Neural cell (in vitro differentiated cells): Measurements from ENCODE around the gene CTDSPL. TPM values are rescaled to one million over a fixed set of nuclear protein-coding genes. Genes with fewer than 3 reads are reported as not detected.

Source experiments
- H2AFZ ChIP-seq: fragments of 200-600, 300-800 bp; sonication (generic), shearing (Covaris generic); 2 replicates; pipeline ENCODE4 v1.6.0; 2014; ENCODE audit warnings: low read depth, mild to moderate bottlenecking, antibody characterized with exemption, low read length, moderate library complexity
- H3F3A ChIP-seq: fragments of 200-600 bp; shearing (Covaris generic); 2 replicates; pipeline ENCODE4 v1.6.1; 2016; ENCODE audit warnings: mild to moderate bottlenecking, moderate library complexity, mixed read lengths, antibody characterized with exemption, low read length; ENCODE audit not compliant: insufficient read depth, poor library complexity, severe bottlenecking
- H3K27ac ChIP-seq: fragments of 200-600, 300-800 bp; sonication (generic), shearing (Covaris generic); 2 replicates; pipeline ENCODE4 v1.5.1; 2014; ENCODE audit warnings: mild to moderate bottlenecking, low read length, moderate library complexity
- H3K27me3 ChIP-seq: fragments of 300-800, 200-600 bp; sonication (generic), shearing (Covaris generic); 2 replicates; pipeline ENCODE4 v1.6.0; 2014; ENCODE audit warnings: mild to moderate bottlenecking, low read depth, low read length, moderate library complexity; ENCODE audit not compliant: insufficient read depth
- H3K36me3 ChIP-seq: fragments of 300-800, 200-600 bp; sonication (generic), shearing (Covaris generic); 2 replicates; pipeline ENCODE4 v1.5.1; 2014; ENCODE audit warnings: mild to moderate bottlenecking, antibody characterized with exemption, low read length, moderate library complexity; ENCODE audit not compliant: insufficient read depth
- H3K4me2 ChIP-seq: fragments of 300-800, 200-600 bp; sonication (generic), shearing (Covaris generic); 2 replicates; pipeline ENCODE4 v1.6.0; 2014; ENCODE audit warnings: mild to moderate bottlenecking, low read length
- H3K4me3 ChIP-seq: fragments of 300-800, 200-600 bp; sonication (generic), shearing (Covaris generic); 2 replicates; pipeline ENCODE4 v1.5.1; 2014; ENCODE audit warnings: mild to moderate bottlenecking, low read length, moderate library complexity
- H3K79me2 ChIP-seq: fragments of 200-600 bp; shearing (Covaris generic); replicated peaks from 2 replicates; pipeline ENCODE4 v1.6.0; 2014; ENCODE audit warnings: mild to moderate bottlenecking, low read length, moderate library complexity; ENCODE audit not compliant: insufficient read depth
- H3K9ac ChIP-seq: fragments of 300-800, 200-600 bp; sonication (generic), shearing (Covaris generic); 2 replicates; pipeline ENCODE4 v1.6.1; 2016; ENCODE audit warnings: mild to moderate bottlenecking, low read length, mixed read lengths
- H3K9me2 ChIP-seq: fragments of 200-600 bp; shearing (Covaris generic); 2 replicates; pipeline ENCODE4 v1.6.1; 2016; ENCODE audit warnings: mild to moderate bottlenecking, low read length, mixed read lengths; ENCODE audit not compliant: insufficient read depth
- H3K9me3 ChIP-seq: fragments of 200-600, 300-800 bp; sonication (generic), shearing (Covaris generic); 2 replicates; pipeline ENCODE4 v1.6.1; 2016; ENCODE audit warnings: mild to moderate bottlenecking, mixed run types, low read length, moderate library complexity, mixed read lengths
- H4K20me1 ChIP-seq: fragments of 200-600 bp; shearing (Covaris generic); 2 replicates; pipeline ENCODE4 v1.6.1; 2016; ENCODE audit warnings: mild to moderate bottlenecking, mixed run types; ENCODE audit not compliant: insufficient read depth
- EP300 ChIP-seq: fragments of 450-650 bp; conservative IDR thresholded peaks from 2 replicates; pipeline ENCODE4 v1.6.1; 2014; ENCODE audit warnings: antibody characterized with exemption, mild to moderate bottlenecking, moderate library complexity; ENCODE audit not compliant: poor library complexity, severe bottlenecking
- EZH2 ChIP-seq: fragments of 200-600, 300-800 bp; shearing (Covaris generic), sonication (generic); IDR thresholded peaks from 2 replicates; pipeline ENCODE4 v1.6.1; 2014; ENCODE audit warnings: antibody characterized with exemption, low read length, borderline replicate concordance, mild to moderate bottlenecking; ENCODE audit not compliant: insufficient read depth, poor library complexity, severe bottlenecking
- MXI1 ChIP-seq: fragments of 450-650 bp; conservative IDR thresholded peaks from 2 replicates; pipeline ENCODE4 v1.6.1; 2014; ENCODE audit warnings: antibody characterized with exemption, mild to moderate bottlenecking; ENCODE audit not compliant: poor library complexity, severe bottlenecking
- POLR2AphosphoS5 ChIP-seq: IDR thresholded peaks from 2 replicates; pipeline ENCODE4 v1.6.1; 2012
- RAD21 ChIP-seq: fragments of 450-650 bp; conservative IDR thresholded peaks from 2 replicates; pipeline ENCODE4 v1.6.1; 2014; ENCODE audit warnings: antibody characterized with exemption, mild to moderate bottlenecking, moderate library complexity
- REST ChIP-seq: IDR thresholded peaks from 2 replicates; pipeline ENCODE4 v1.6.1; 2012; ENCODE audit warnings: borderline replicate concordance
- SMC3 ChIP-seq: fragments of 450-650 bp; conservative IDR thresholded peaks from 2 replicates; pipeline ENCODE4 v1.6.1; 2014; ENCODE audit warnings: antibody characterized with exemption, mild to moderate bottlenecking, moderate library complexity; ENCODE audit not compliant: poor library complexity
- TAF1 ChIP-seq: IDR thresholded peaks from 2 replicates; pipeline ENCODE4 v1.6.1; 2012; ENCODE audit warnings: low read depth
- polyA plus RNA-seq: library from polyadenylated mRNA; depleted of rRNA; stranded (reverse); fragments of >200 nt; gene quantifications from 2 replicates; pipeline ENCODE4 v1.2.3, GENCODE V29; 2014
- TF ChIP-seq, protein P1 (sequence below): fragments of 450-650 bp; IDR thresholded peaks from 2 replicates; pipeline ENCODE4 v1.5.1; 2014; ENCODE audit warnings: antibody characterized with exemption, mild to moderate bottlenecking, moderate library complexity; ENCODE audit not compliant: poor library complexity, severe bottlenecking

CTDSPL gene
- polyA plus RNA-seq, 1 donor from 2014 or later: 17.0 TPM

DNA sequence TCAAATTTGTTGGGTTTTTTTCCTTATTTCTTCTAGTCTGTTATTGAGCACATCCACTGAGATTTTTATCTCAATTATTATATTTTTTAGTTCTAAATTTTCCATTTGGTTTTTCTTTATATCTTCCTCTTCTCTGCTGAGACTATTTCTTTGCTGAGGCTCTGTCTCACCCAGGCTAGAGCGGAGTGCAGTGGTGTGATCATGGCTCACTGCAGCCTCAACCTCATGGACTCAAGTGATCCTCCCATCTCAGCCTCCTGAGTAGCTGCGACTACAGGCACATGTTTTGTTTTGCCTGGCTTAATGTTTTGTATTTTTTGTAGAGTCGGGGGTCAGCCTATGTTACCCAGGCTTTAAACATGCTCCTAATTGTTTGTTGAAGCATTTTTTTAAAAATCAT lies 10.2 kb downstream of the CTDSPL start:
- Histone ChIP-seq H3F3A (no peaks in the 10 kb centered on the region), H4K20me1 (no peaks in the 10 kb centered on the region), H3K27me3 (no peaks in the 10 kb centered on the region), H2AFZ (no peak overlapping the region), H3K9me2 (no peaks in the 10 kb centered on the region), H3K79me2 (peaks cover 50% of the 10 kb centered on the region), H3K36me3 (no peaks in the 10 kb centered on the region), H3K9me3 (peaks cover 6% of the 10 kb centered on the region), H3K4me2 (no peak overlapping the region), H3K9ac (no peak overlapping the region), H3K4me3 (no peak overlapping the region), H3K27ac (no peak overlapping the region)
- TF ChIP-seq POLR2AphosphoS5 (no peak), SMC3 (no peak), TAF1 (no peak), REST (no peak), RAD21 (no peak), EP300 (no peak), EZH2 (no peak), MXI1 (no peak)
- TF ChIP-seq, protein P1, sequence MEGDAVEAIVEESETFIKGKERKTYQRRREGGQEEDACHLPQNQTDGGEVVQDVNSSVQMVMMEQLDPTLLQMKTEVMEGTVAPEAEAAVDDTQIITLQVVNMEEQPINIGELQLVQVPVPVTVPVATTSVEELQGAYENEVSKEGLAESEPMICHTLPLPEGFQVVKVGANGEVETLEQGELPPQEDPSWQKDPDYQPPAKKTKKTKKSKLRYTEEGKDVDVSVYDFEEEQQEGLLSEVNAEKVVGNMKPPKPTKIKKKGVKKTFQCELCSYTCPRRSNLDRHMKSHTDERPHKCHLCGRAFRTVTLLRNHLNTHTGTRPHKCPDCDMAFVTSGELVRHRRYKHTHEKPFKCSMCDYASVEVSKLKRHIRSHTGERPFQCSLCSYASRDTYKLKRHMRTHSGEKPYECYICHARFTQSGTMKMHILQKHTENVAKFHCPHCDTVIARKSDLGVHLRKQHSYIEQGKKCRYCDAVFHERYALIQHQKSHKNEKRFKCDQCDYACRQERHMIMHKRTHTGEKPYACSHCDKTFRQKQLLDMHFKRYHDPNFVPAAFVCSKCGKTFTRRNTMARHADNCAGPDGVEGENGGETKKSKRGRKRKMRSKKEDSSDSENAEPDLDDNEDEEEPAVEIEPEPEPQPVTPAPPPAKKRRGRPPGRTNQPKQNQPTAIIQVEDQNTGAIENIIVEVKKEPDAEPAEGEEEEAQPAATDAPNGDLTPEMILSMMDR: no peak

DNA sequence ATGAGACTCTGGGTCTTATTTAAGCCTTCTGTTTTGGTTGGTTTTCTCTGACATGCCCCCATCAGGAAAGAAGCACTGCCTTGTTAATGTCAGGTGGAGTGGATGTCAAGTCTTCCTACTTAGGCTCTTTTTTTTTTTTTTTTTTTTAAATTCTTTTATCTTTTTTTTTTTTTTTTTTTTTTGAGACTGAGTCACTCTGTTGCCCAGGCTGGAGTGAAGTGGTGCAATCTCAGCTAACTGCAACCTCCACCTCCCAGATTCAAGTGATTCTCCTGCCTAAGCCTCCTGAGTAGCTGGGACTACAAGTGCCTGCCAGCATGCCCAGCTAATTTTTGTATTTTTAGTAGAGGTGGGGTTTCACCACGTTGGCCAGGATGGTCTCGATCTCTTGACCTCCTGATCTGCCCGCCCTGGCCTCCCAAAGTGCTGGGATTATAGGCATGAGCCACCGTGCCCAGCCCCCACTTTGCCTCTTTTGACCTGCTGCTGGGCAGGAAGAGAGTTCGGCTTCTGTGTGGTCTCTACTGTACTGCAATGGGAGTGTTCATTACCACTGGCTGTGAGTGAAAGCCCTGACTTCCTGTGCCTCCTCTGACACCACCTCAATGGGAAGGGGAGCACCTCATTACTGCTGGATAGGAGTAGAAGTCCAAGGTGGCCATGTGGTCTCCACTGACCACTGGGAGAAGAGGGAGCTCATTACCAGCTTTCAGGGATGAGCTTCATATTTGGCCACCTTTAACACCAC lies 10.9 kb downstream of the CTDSPL start:
- Histone ChIP-seq H3K27ac (no peak overlapping the region), H3K79me2 (peaks cover 42% of the 10 kb centered on the region), H3K4me2 (no peak overlapping the region), H4K20me1 (no peaks in the 10 kb centered on the region), H3K9me3 (peaks cover 5% of the 10 kb centered on the region), H3K36me3 (no peaks in the 10 kb centered on the region), H3K9ac (no peak overlapping the region), H3K27me3 (no peaks in the 10 kb centered on the region), H3K4me3 (no peak overlapping the region), H3K9me2 (no peaks in the 10 kb centered on the region), H2AFZ (no peak overlapping the region), H3F3A (no peaks in the 10 kb centered on the region)
- TF ChIP-seq EZH2: no peak
- no peak for TF ChIP-seq REST
- TF ChIP-seq, protein P1: no peak
- TF ChIP-seq RAD21: no peak
- no peak for TF ChIP-seq SMC3
- no peak for TF ChIP-seq MXI1
- no peak for TF ChIP-seq EP300
- no peak for TF ChIP-seq TAF1
- no peak for TF ChIP-seq POLR2AphosphoS5
